HepG2 (cell line): ENCODE results near the gene PPOX. TPM values are rescaled to one million over a fixed set of nuclear protein-coding genes. Genes with fewer than 3 reads are reported as not detected.

Source experiments
- DZIP1 ChIP-seq: sonication (generic); formaldehyde crosslinking; IDR thresholded peaks from 2 replicates; pipeline ENCODE4 v1.5.0; 2020; ENCODE audit warnings: mild to moderate bottlenecking, missing genetic modification reagents
- ELF1 ChIP-seq: sonication (generic); formaldehyde crosslinking; IDR thresholded peaks from 2 replicates; pipeline ENCODE4 v1.4.0; 2020; ENCODE audit warnings: missing genetic modification reagents
- ELF3 ChIP-seq: IDR thresholded peaks from 2 replicates; pipeline ENCODE4 v1.6.1; 2016; ENCODE audit warnings: missing genetic modification reagents, missing compliant biosample characterization
- GFI1 ChIP-seq: sonication (generic); formaldehyde crosslinking; IDR thresholded peaks from 2 replicates; pipeline ENCODE4 v1.5.0; 2020; ENCODE audit warnings: missing genetic modification reagents, mild to moderate bottlenecking, borderline replicate concordance
- HES4 ChIP-seq: sonication (generic); formaldehyde crosslinking; IDR thresholded peaks from 2 replicates; pipeline ENCODE4 v1.9.0; 2021; ENCODE audit warnings: mild to moderate bottlenecking, missing genetic modification reagents, borderline replicate concordance
- HNRNPH1 ChIP-seq: fragments of 200-400 bp; formaldehyde crosslinking; optimal IDR thresholded peaks from 2 replicates; pipeline ENCODE3; 2017; ENCODE audit warnings: mild to moderate bottlenecking, low read depth, low read length
- IRF2 ChIP-seq: IDR thresholded peaks from 2 replicates; pipeline ENCODE4 v1.6.1; 2018; ENCODE audit warnings: missing genetic modification reagents, missing compliant biosample characterization
- IRF9 ChIP-seq: sonication (generic); formaldehyde crosslinking; IDR thresholded peaks from 2 replicates; pipeline ENCODE4 v1.8.0; 2022; ENCODE audit warnings: missing genetic modification reagents, mild to moderate bottlenecking, borderline replicate concordance
- KLF9 ChIP-seq: IDR thresholded peaks from 2 replicates; pipeline ENCODE4 v1.6.1; 2016; ENCODE audit warnings: low read depth
- NAIF1 ChIP-seq: sonication (generic); formaldehyde crosslinking; IDR thresholded peaks from 2 replicates; pipeline ENCODE4 v1.5.0; 2020; ENCODE audit warnings: mild to moderate bottlenecking, missing genetic modification reagents, borderline replicate concordance
- NCOR1 ChIP-seq: fragments of 200-600 bp; sonication (generic); IDR thresholded peaks from 2 replicates; pipeline ENCODE4 v1.7.0; 2017; ENCODE audit warnings: antibody characterized with exemption, low read length, borderline replicate concordance
- PHF8 ChIP-seq: sonication (generic); formaldehyde crosslinking; IDR thresholded peaks from 2 replicates; pipeline ENCODE4 v1.5.0; 2020; ENCODE audit warnings: missing genetic modification reagents
- SOX5 ChIP-seq: IDR thresholded peaks from 2 replicates; pipeline ENCODE4 v1.6.1; 2016; ENCODE audit warnings: borderline replicate concordance
- SRSF4 ChIP-seq: fragments of 200-400 bp; formaldehyde crosslinking; IDR thresholded peaks from one replicate; pipeline ENCODE4 v1.6.1; 2018; ENCODE audit warnings: mild to moderate bottlenecking, low read depth, low read length, moderate library complexity; ENCODE audit not compliant: poor library complexity, severe bottlenecking
- ZKSCAN5 ChIP-seq: sonication (generic); formaldehyde crosslinking; IDR thresholded peaks from 2 replicates; pipeline ENCODE4 v1.5.1; 2020; ENCODE audit warnings: mild to moderate bottlenecking, missing genetic modification reagents
- ZNF296 ChIP-seq: sonication (generic); formaldehyde crosslinking; conservative IDR thresholded peaks from 2 replicates; pipeline ENCODE4 v1.5.0; 2020; ENCODE audit warnings: mild to moderate bottlenecking, missing genetic modification reagents
- ZNF331 ChIP-seq: sonication (generic); formaldehyde crosslinking; IDR thresholded peaks from 2 replicates; pipeline ENCODE4 v1.4.0; 2020; ENCODE audit warnings: missing genetic modification reagents
- ZNF775 ChIP-seq: sonication (generic); formaldehyde crosslinking; IDR thresholded peaks from 2 replicates; pipeline ENCODE4 v1.4.0; 2020; ENCODE audit warnings: missing genetic modification reagents, mild to moderate bottlenecking, moderate library complexity, borderline replicate concordance
- polyA plus RNA-seq, 8 experiments: library from polyadenylated mRNA; depleted of rRNA in 3 of 8; stranded (reverse) in 7 of 8; unstranded in 1 of 8; fragments of >200 nt; fragmentation: Illumina TruSeq in 4 of 8; extraction: Trizol in 4 of 8; gene quantifications; 2 replicates each; pipeline versions ENCODE4 v1.2.1 to v1.2.3, GENCODE V29; 2011 to 2016; ENCODE audit warnings: low read depth in 4 of 8, missing spikeins in 1 of 8, mixed read lengths in 1 of 8; ENCODE audit not compliant: insufficient read depth in 1 of 8
- total RNA-seq, 5 experiments: library from RNA; depleted of rRNA; stranded (reverse); fragments of >200 nt; fragmentation: Illumina TruSeq; extraction: Trizol; gene quantifications; 2 replicates each; pipeline ENCODE4 v1.2.3, GENCODE V29; 2016; ENCODE audit warnings: low read depth in 1 of 5
- TF ChIP-seq, protein P1 (sequence below): sonication (generic); formaldehyde crosslinking; IDR thresholded peaks from 2 replicates; pipeline ENCODE4 v1.4.0; 2020; ENCODE audit warnings: missing genetic modification reagents
- TF ChIP-seq, protein P2 (sequence below): sonication (generic); IDR thresholded peaks from 2 replicates; pipeline ENCODE4 v1.6.1; 2016; ENCODE audit warnings: low read depth, borderline replicate concordance
- TF ChIP-seq, protein P3 (sequence below): sonication (generic); formaldehyde crosslinking; IDR thresholded peaks from 2 replicates; pipeline ENCODE4 v1.4.0; 2020; ENCODE audit warnings: missing genetic modification reagents

PPOX gene
- total and polyA plus RNA-seq, 2 of the 13 experiments (the other 11 are each of a cell fraction or from before 2014, with no cell fraction given) = 15.5 to 27.7 TPM

DNA sequence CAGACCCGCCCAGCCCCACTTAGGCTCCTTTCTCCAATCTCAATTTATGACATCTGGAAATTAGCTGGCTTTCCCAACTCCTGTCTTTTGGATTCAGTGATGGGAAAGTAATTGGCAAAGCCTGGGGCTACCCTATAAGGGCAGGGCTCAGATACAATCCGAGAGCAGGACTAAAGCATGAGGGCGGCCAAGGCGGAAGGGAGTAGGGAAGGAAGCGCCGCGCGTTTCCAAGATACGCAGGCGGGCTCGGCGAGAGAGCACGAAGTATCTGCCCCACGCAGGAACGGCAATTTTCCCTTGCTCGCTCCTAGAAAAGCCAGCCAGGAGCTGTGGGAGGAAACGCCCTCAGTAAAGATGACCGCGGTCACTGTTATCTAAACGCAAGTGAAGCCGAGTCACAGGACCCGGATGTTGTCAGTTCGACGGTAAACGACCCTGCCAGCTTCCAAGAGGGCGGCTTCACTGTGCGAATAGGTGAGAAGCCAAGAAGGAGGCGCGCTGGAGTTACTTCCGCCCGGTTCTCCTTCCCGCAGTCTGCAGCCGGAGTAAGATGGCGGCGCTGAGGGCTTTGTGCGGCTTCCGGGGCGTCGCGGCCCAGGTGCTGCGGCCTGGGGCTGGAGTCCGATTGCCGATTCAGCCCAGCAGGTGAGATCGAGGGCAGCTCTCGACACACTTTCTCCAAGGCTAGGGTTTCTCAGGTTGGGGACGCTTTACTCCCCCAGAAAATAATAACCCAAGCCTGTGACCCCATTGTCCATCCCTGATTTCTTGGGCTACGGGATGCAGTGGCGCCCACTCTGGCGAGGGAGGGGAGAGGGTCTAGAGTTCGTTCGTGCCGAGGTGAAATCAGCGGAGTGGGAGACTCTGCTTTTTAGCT is 35.8 kb downstream of the PPOX start, which contains the start of gene NDUFS2 (continued):
- peak; percentile 54; the same call in 1 of the 2 replicates for TF ChIP-seq DZIP1
- TF ChIP-seq, protein P1, sequence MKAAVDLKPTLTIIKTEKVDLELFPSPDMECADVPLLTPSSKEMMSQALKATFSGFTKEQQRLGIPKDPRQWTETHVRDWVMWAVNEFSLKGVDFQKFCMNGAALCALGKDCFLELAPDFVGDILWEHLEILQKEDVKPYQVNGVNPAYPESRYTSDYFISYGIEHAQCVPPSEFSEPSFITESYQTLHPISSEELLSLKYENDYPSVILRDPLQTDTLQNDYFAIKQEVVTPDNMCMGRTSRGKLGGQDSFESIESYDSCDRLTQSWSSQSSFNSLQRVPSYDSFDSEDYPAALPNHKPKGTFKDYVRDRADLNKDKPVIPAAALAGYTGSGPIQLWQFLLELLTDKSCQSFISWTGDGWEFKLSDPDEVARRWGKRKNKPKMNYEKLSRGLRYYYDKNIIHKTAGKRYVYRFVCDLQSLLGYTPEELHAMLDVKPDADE = 0 out of 2 replicates have a peak, but pooled peaks have one; percentile 12
- 0 out of 2 replicates have a peak, but pooled peaks have one; percentile 15 for TF ChIP-seq GFI1 (CRISPR knock-in tag)
- peak; percentile 78 for TF ChIP-seq ELF3 (CRISPR knock-in tag)
- 0 out of 2 replicates have a peak, but pooled peaks have one; percentile 30 for TF ChIP-seq ZNF296 (CRISPR knock-in tag)
- peak; percentile 90 for TF ChIP-seq PHF8
- TF ChIP-seq NAIF1 (CRISPR knock-in tag) = no peak
- TF ChIP-seq HNRNPH1 = no peak
- TF ChIP-seq IRF2 (CRISPR knock-in tag) = peak; percentile 76; the same call in 1 of the 2 replicates
- peak; percentile 98 for TF ChIP-seq ELF1 (CRISPR knock-in tag)
- TF ChIP-seq HES4 (CRISPR knock-in tag) = peak; percentile 80; the same call in 1 of the 2 replicates
- TF ChIP-seq ZNF331 (CRISPR knock-in tag) = 0 out of 2 replicates have a peak, but pooled peaks have one; percentile 48
- no peak; the same call in 1 of the 2 replicates for TF ChIP-seq ZNF775 (CRISPR knock-in tag)
- TF ChIP-seq, protein P2, sequence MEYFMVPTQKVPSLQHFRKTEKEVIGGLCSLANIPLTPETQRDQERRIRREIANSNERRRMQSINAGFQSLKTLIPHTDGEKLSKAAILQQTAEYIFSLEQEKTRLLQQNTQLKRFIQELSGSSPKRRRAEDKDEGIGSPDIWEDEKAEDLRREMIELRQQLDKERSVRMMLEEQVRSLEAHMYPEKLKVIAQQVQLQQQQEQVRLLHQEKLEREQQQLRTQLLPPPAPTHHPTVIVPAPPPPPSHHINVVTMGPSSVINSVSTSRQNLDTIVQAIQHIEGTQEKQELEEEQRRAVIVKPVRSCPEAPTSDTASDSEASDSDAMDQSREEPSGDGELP = no peak; the same call in 1 of the 2 replicates
- 0 out of 2 replicates have a peak, but pooled peaks have one; percentile 23 for TF ChIP-seq ZKSCAN5
- TF ChIP-seq IRF9 (CRISPR knock-in tag) = peak; percentile 77; the same call in 1 of the 2 replicates
- no peak for TF ChIP-seq NCOR1
- no peak for TF ChIP-seq SRSF4
- TF ChIP-seq, protein P3, sequence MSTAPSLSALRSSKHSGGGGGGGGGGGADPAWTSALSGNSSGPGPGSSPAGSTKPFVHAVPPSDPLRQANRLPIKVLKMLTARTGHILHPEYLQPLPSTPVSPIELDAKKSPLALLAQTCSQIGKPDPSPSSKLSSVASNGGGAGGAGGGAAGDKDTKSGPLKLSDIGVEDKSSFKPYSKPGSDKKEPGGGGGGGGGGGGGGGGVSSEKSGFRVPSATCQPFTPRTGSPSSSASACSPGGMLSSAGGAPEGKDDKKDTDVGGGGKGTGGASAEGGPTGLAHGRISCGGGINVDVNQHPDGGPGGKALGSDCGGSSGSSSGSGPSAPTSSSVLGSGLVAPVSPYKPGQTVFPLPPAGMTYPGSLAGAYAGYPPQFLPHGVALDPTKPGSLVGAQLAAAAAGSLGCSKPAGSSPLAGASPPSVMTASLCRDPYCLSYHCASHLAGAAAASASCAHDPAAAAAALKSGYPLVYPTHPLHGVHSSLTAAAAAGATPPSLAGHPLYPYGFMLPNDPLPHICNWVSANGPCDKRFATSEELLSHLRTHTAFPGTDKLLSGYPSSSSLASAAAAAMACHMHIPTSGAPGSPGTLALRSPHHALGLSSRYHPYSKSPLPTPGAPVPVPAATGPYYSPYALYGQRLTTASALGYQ (CRISPR knock-in tag) = no peak
- 0 out of 2 replicates have a peak, but pooled peaks have one; percentile 2 for TF ChIP-seq SOX5
- TF ChIP-seq KLF9 (CRISPR knock-in tag) = no peak
